Measurements from ENCODE around the gene CDC42EP2. TPM values are rescaled to one million over a fixed set of nuclear protein-coding genes. Genes with fewer than 3 reads are reported as not detected.

CDC42EP2 gene
- total RNA-seq, 1 donor from 2014 or later = 26.7 TPM

- H2AFZ ChIP-seq (ENCODE audit: low read depth, low read length) = no peak overlapping the region
- no peak for TF ChIP-seq EZH2 (IDR thresholded peaks at IDR 0.05; ENCODE audit: insufficient read depth, low read length)
- TF ChIP-seq CTCF (IDR thresholded peaks at IDR 0.05; ENCODE audit: insufficient read depth, low read depth, low read length) = no peak
- no peaks in the 10 kb centered on the region for H3K27me3 ChIP-seq (ENCODE audit: insufficient read depth, low read length)
- DNase-seq (ENCODE audit: low read depth) = no peak
- H3K9me3 ChIP-seq (ENCODE audit: insufficient read depth, low read depth, low read length) = no peaks in the 10 kb centered on the region
- Mint-ChIP-seq H3K4me3 (ENCODE audit: unreplicated experiment) (no peak overlapping the region), H3K9me3 (ENCODE audit: unreplicated experiment) (no peaks in the 10 kb centered on the region), H3K36me3 (ENCODE audit: low read depth, unreplicated experiment) (peaks cover 5% of the 10 kb centered on the region), H3K27ac (ENCODE audit: unreplicated experiment) (no peak overlapping the region), H3K4me1 (ENCODE audit: low read depth, unreplicated experiment) (peaks cover 10% of the 10 kb centered on the region), H3K27me3 (ENCODE audit: low read depth, unreplicated experiment) (no peaks in the 10 kb centered on the region)
- FAIRE-seq = no peak
- H3K36me3 ChIP-seq (ENCODE audit: insufficient read depth, low read length) = peaks cover 6% of the 10 kb centered on the region
- peaks cover 13% of the 10 kb centered on the region for H3K4me1 ChIP-seq (ENCODE audit: insufficient read depth, low read length)
- H4K20me1 ChIP-seq (ENCODE audit: insufficient read depth, low read length) = no peaks in the 10 kb centered on the region
- H3K79me2 ChIP-seq (ENCODE audit: insufficient read depth, low read length) = no peaks in the 10 kb centered on the region
- no peak overlapping the region for H3K27ac ChIP-seq (ENCODE audit: low read depth, low read length)
- H3K4me3 ChIP-seq (ENCODE audit: insufficient read depth, low read depth, low read length) = no peak overlapping the region
- no peak overlapping the region for H3K9ac ChIP-seq (ENCODE audit: low read length)
- no peak overlapping the region for H3K4me2 ChIP-seq (ENCODE audit: low read length)
These were observed 13.9 kb upstream of the CDC42EP2 start for GRCh38 chr11:65300621-65301275.

- DNase-seq (ENCODE audit: low read depth) = no peak
- no peak overlapping the region for H3K4me3 Mint-ChIP-seq (ENCODE audit: unreplicated experiment)
These were observed 13.0 kb upstream of the CDC42EP2 start for GRCh38 chr11:65301491-65302329.

More at GRCh38 chr11:65301491-65302329, 13.0 kb upstream of the CDC42EP2 start:
- H3K4me3 ChIP-seq (ENCODE audit: insufficient read depth, low read depth, low read length) = no peak overlapping the region
- peak overlapping the region; percentile 81 for H3K27ac Mint-ChIP-seq (ENCODE audit: unreplicated experiment)
- H3K36me3 ChIP-seq (ENCODE audit: insufficient read depth, low read length) = no peaks in the 10 kb centered on the region
- no peaks in the 10 kb centered on the region for H3K9me3 ChIP-seq (ENCODE audit: insufficient read depth, low read depth, low read length)
- peaks cover 13% of the 10 kb centered on the region for H3K4me1 ChIP-seq (ENCODE audit: insufficient read depth, low read length)
- no peak overlapping the region for H3K4me2 ChIP-seq (ENCODE audit: low read length)
- TF ChIP-seq EZH2 (IDR thresholded peaks at IDR 0.05; ENCODE audit: insufficient read depth, low read length) (no peak), CTCF (IDR thresholded peaks at IDR 0.05; ENCODE audit: insufficient read depth, low read depth, low read length) (no peak)
- no peaks in the 10 kb centered on the region for H3K27me3 ChIP-seq (ENCODE audit: insufficient read depth, low read length)
- H2AFZ ChIP-seq (ENCODE audit: low read depth, low read length) = no peak overlapping the region
- no peaks in the 10 kb centered on the region for H3K36me3 Mint-ChIP-seq (ENCODE audit: low read depth, unreplicated experiment)
- no peak overlapping the region for H3K27ac ChIP-seq (ENCODE audit: low read depth, low read length)
- H3K4me1 Mint-ChIP-seq (ENCODE audit: low read depth, unreplicated experiment) = peaks cover 10% of the 10 kb centered on the region
- no peaks in the 10 kb centered on the region for H4K20me1 ChIP-seq (ENCODE audit: insufficient read depth, low read length)
- no peaks in the 10 kb centered on the region for H3K27me3 Mint-ChIP-seq (ENCODE audit: low read depth, unreplicated experiment)
- FAIRE-seq = no peak
- no peaks in the 10 kb centered on the region for H3K9me3 Mint-ChIP-seq (ENCODE audit: unreplicated experiment)
- H3K9ac ChIP-seq (ENCODE audit: low read length) = no peak overlapping the region
- no peaks in the 10 kb centered on the region for H3K79me2 ChIP-seq (ENCODE audit: insufficient read depth, low read length)

Data from astrocyte (in vitro differentiated cells and primary cell).